Loucy (cell line): ENCODE results near the gene SPOCK1.

Experiments
- H2AFZ ChIP-seq: fragments of 200-600 bp; sonication (generic); 2 replicates; pipeline ENCODE4 v1.6.0; 2016; ENCODE audit warnings: antibody characterized with exemption, mild to moderate bottlenecking, low read length, moderate library complexity
- H3F3A ChIP-seq: fragments of 200-600 bp; 2 replicates; pipeline ENCODE4 v1.6.0; 2016; ENCODE audit warnings: antibody characterized with exemption, low read depth, mild to moderate bottlenecking
- H3K27me3 ChIP-seq: fragments of 200-600 bp; sonication (generic); 2 replicates; pipeline ENCODE4 v1.6.1; 2014; ENCODE audit warnings: low read length, mild to moderate bottlenecking; ENCODE audit not compliant: insufficient read depth, poor library complexity, severe bottlenecking
- H3K36me3 ChIP-seq: fragments of 200-600 bp; sonication (generic); 2 replicates; pipeline ENCODE4 v1.6.1; 2016; ENCODE audit warnings: low read length; ENCODE audit not compliant: insufficient read depth
- H3K4me1 ChIP-seq: fragments of 200-600 bp; sonication (generic); 2 replicates; pipeline ENCODE4 v1.5.1; 2014; ENCODE audit warnings: low read length, mild to moderate bottlenecking; ENCODE audit not compliant: insufficient read depth, poor library complexity, severe bottlenecking
- H3K4me2 ChIP-seq: fragments of 200-600 bp; sonication (generic); 2 replicates; pipeline ENCODE4 v1.6.0; 2014; ENCODE audit warnings: antibody characterized with exemption, low read length, low read depth, mild to moderate bottlenecking; ENCODE audit not compliant: poor library complexity, severe bottlenecking
- H3K4me3 ChIP-seq: fragments of 200-600 bp; sonication (generic); 2 replicates; pipeline ENCODE4 v1.5.1; 2014; ENCODE audit warnings: low read length, mild to moderate bottlenecking, mixed read lengths; ENCODE audit not compliant: poor library complexity, severe bottlenecking
- H3K79me2 ChIP-seq: fragments of 200-600 bp; sonication (generic); 2 replicates; pipeline ENCODE4 v1.6.1; 2014; ENCODE audit warnings: low read length; ENCODE audit not compliant: insufficient read depth
- H3K9ac ChIP-seq: fragments of 200-600 bp; sonication (generic); 2 replicates; pipeline ENCODE4 v1.6.0; 2014; ENCODE audit warnings: mild to moderate bottlenecking, low read depth, low read length, moderate library complexity; ENCODE audit not compliant: poor library complexity, severe bottlenecking
- H3K9me2 ChIP-seq: fragments of 200-600 bp; sonication (generic); replicated peaks from 2 replicates; pipeline ENCODE4 v1.6.1; 2016; ENCODE audit warnings: low read depth, low read length, mixed read lengths
- H3K9me3 ChIP-seq: fragments of 200-600 bp; sonication (generic); 2 replicates; pipeline ENCODE4 v1.6.1; 2014; ENCODE audit warnings: mild to moderate bottlenecking, antibody characterized with exemption, low read length, low read depth; ENCODE audit not compliant: insufficient read depth
- H4K20me1 ChIP-seq: fragments of 200-600 bp; sonication (generic); 2 replicates; pipeline ENCODE4 v1.6.0; 2014; ENCODE audit warnings: antibody characterized with exemption, low read length, mild to moderate bottlenecking; ENCODE audit not compliant: insufficient read depth, poor library complexity, severe bottlenecking
- EZH2phosphoT487 ChIP-seq: fragments of 200-600 bp; IDR thresholded peaks from 2 replicates; pipeline ENCODE4 v1.6.1; 2018; ENCODE audit warnings: antibody characterized with exemption, mild to moderate bottlenecking, moderate library complexity, borderline replicate concordance
- TF ChIP-seq, protein P1 (sequence below): fragments of 200-600 bp; sonication (generic); conservative IDR thresholded peaks from 2 replicates; pipeline ENCODE4 v1.5.1; 2014; ENCODE audit warnings: mild to moderate bottlenecking, antibody characterized with exemption, low read length

SPOCK1 gene

DNA sequence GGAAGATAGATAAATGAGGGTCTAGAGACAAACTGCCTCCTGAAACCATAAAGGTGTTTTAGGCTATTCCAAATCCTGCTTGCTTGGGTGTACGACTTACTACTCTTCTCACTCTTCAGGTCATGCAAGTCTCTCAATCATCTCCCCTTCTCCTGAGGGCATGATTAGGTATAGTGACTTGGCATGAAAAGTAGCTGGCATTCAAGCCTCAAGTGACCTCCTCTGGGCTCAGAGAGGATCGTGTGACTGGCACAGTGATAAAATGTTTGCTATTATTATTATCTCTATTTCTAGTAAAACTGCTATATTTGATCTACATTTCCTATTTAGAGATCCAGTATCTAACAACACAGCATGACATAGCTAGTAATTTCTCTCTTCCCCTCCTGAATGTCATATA, 494.8 kb downstream of the SPOCK1 start:
- H3K79me2 ChIP-seq: no peaks in the 10 kb centered on the region
- H3K4me3 ChIP-seq: no peak overlapping the region
- H3K9me2 ChIP-seq: no peaks in the 10 kb centered on the region
- H3K9me3 ChIP-seq: no peaks in the 10 kb centered on the region
- H3K36me3 ChIP-seq: no peaks in the 10 kb centered on the region
- no peak overlapping the region for H3K9ac ChIP-seq
- peaks cover 3% of the 10 kb centered on the region; the same call in 1 of the 2 replicates for H3F3A ChIP-seq
- no peaks in the 10 kb centered on the region for H4K20me1 ChIP-seq
- no peak for TF ChIP-seq EZH2phosphoT487
- TF ChIP-seq, protein P1, sequence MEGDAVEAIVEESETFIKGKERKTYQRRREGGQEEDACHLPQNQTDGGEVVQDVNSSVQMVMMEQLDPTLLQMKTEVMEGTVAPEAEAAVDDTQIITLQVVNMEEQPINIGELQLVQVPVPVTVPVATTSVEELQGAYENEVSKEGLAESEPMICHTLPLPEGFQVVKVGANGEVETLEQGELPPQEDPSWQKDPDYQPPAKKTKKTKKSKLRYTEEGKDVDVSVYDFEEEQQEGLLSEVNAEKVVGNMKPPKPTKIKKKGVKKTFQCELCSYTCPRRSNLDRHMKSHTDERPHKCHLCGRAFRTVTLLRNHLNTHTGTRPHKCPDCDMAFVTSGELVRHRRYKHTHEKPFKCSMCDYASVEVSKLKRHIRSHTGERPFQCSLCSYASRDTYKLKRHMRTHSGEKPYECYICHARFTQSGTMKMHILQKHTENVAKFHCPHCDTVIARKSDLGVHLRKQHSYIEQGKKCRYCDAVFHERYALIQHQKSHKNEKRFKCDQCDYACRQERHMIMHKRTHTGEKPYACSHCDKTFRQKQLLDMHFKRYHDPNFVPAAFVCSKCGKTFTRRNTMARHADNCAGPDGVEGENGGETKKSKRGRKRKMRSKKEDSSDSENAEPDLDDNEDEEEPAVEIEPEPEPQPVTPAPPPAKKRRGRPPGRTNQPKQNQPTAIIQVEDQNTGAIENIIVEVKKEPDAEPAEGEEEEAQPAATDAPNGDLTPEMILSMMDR: no peak
- H3K4me2 ChIP-seq: no peak overlapping the region
- no peak overlapping the region for H2AFZ ChIP-seq
- H3K4me1 ChIP-seq: peaks cover 27% of the 10 kb centered on the region
- no peaks in the 10 kb centered on the region for H3K27me3 ChIP-seq

DNA sequence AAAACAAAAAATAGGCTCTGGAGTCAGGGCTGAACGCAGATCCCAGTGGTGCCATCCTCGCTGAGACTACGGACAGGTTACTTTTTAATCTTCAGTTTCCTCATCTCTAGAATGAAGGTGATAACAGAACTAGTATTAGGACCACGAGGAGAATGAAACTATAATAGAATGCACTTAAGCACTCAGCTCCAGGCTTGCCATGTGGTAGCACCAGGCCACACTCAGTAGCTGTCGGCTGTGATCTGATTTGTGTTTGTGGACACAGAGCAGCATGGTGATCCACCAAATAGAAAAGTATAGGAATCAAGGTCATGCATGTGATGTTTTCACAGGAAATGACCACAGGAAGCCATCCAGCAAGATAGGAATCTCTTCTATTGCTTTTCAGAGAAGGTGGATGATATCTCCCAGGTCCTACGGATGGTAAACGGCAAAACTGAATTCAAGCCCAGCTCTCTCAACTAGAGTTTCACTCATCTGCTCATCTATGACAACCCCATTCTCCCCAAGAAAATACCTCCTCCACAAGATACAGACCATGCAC, 498.0 kb downstream of the SPOCK1 start:
- H3K4me3 ChIP-seq: no peak overlapping the region
- H3K36me3 ChIP-seq: no peaks in the 10 kb centered on the region
- no peaks in the 10 kb centered on the region for H3K27me3 ChIP-seq
- H3K9me2 ChIP-seq: no peaks in the 10 kb centered on the region
- no peak for TF ChIP-seq EZH2phosphoT487
- H4K20me1 ChIP-seq: no peaks in the 10 kb centered on the region
- H3K9me3 ChIP-seq: no peaks in the 10 kb centered on the region
- peaks cover 21% of the 10 kb centered on the region for H3K4me1 ChIP-seq
- no peak overlapping the region for H3K4me2 ChIP-seq
- no peaks in the 10 kb centered on the region for H3K79me2 ChIP-seq
- H3K9ac ChIP-seq: no peak overlapping the region
- H3F3A ChIP-seq: peaks cover 3% of the 10 kb centered on the region; the same call in 1 of the 2 replicates
- no peak overlapping the region for H2AFZ ChIP-seq

DNA sequence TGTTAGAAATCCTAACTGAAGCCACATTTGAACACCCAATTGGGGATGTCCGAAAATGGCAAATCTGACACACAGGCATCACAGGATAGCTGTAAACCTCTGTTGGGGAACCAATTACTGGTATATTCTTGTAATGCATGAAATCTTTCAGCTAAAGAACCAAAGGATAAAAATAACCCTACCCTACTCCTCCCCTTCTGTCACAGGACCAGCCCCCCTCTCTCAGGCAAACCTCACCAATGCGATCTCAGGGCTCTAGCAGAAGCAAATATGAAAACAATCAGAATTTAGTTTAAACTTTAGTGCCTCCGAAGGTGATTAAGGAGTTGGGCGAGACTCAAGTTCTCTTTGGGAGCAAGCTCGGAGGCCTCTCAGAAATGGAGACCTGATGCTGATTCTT, 499.3 kb downstream of the SPOCK1 start:
- Histone ChIP-seq H3K9me2 (no peaks in the 10 kb centered on the region), H2AFZ (no peak overlapping the region), H3K27me3 (no peaks in the 10 kb centered on the region), H3K4me3 (no peak overlapping the region), H3K4me2 (no peak overlapping the region), H3K4me1 (peaks cover 16% of the 10 kb centered on the region), H3K36me3 (no peaks in the 10 kb centered on the region), H3K9ac (no peak overlapping the region), H3F3A (peaks cover 1% of the 10 kb centered on the region; the same call in 1 of the 2 replicates), H3K79me2 (no peaks in the 10 kb centered on the region), H3K9me3 (no peaks in the 10 kb centered on the region), H4K20me1 (no peaks in the 10 kb centered on the region)
- TF ChIP-seq, protein P1: no peak
- TF ChIP-seq EZH2phosphoT487: no peak

DNA sequence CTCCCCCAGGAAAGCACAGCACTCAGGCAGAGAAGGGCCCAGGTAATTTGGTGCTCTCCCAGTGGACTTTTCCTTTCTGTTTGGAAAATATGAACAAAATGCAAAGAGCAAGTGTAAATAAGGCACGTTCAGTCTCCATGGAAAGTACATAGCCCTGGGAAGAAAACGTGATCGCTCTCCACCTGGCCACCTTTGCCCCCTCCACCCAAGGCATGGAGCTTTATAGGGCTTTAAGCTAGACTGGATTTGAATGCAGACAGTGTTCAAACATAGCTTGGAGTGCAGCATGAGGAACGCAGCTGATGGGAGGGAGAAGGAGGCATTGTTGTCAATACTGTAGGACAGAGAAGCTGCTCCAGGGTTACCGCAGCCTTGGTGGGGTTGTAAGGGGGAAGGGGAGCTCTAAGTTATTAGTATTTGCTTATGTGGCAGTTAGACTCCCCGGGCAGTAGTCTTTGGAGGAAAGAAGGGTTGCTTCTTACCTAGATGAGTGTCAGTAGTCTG, 500.2 kb downstream of the SPOCK1 start:
- no peaks in the 10 kb centered on the region for H3K79me2 ChIP-seq
- no peaks in the 10 kb centered on the region for H3K27me3 ChIP-seq
- H3F3A ChIP-seq: no peaks in the 10 kb centered on the region
- H2AFZ ChIP-seq: no peak overlapping the region
- no peak overlapping the region for H3K4me2 ChIP-seq
- no peaks in the 10 kb centered on the region for H4K20me1 ChIP-seq
- H3K9me3 ChIP-seq: no peaks in the 10 kb centered on the region
- no peaks in the 10 kb centered on the region for H3K36me3 ChIP-seq
- no peaks in the 10 kb centered on the region for H3K9me2 ChIP-seq
- H3K4me3 ChIP-seq: no peak overlapping the region
- peaks cover 8% of the 10 kb centered on the region for H3K4me1 ChIP-seq
- no peak for TF ChIP-seq EZH2phosphoT487
- TF ChIP-seq, protein P1: no peak
- no peak overlapping the region for H3K9ac ChIP-seq
